CD4-positive, CD25-positive, alpha-beta regulatory T cell (primary cell): ENCODE data around the gene CCNA1. TPM values are rescaled to one million over a fixed set of nuclear protein-coding genes. Genes with fewer than 3 reads are reported as not detected.

Experiments
- ATAC-seq, 2 donors: fragments of 150-1000 bp; cut with Tn5 transposase; one replicate each; pipeline ENCODE4 v1.10.0; 2021; ENCODE audit warnings: low read depth in 2 of 2, moderate number of reproducible peaks in 2 of 2, moderate library complexity in 1 of 2
- DNase-seq, 3 donors: peaks; one replicate each; pipeline versions ENCODE4 v3.0.0 to v3.0.0-alpha.2; 2012 to 2022; ENCODE audit warnings: mixed read lengths in 1 of 3
- H3K27ac ChIP-seq: one replicate; pipeline ENCODE4 v1.7.0; 2013; ENCODE audit warnings: mild to moderate bottlenecking, low read length; ENCODE audit not compliant: insufficient read depth, poor library complexity, severe bottlenecking
- H3K27me3 ChIP-seq: one replicate; pipeline ENCODE4 v1.7.0; 2013; ENCODE audit warnings: low read length; ENCODE audit not compliant: control insufficient read depth, insufficient read depth
- H3K36me3 ChIP-seq: one replicate; pipeline ENCODE4 v1.7.0; 2013; ENCODE audit warnings: mild to moderate bottlenecking, low read length, moderate library complexity; ENCODE audit not compliant: control insufficient read depth, insufficient read depth
- H3K4me1 ChIP-seq: 2 replicates; pipeline ENCODE4 v1.7.0; 2013; ENCODE audit warnings: mild to moderate bottlenecking, low read length; ENCODE audit not compliant: insufficient read depth, control insufficient read depth, poor library complexity, severe bottlenecking
- H3K4me3 ChIP-seq: one replicate; pipeline ENCODE4 v1.7.0; 2013; ENCODE audit warnings: low read depth, mild to moderate bottlenecking, low read length, moderate library complexity
- H3K9me3 ChIP-seq, 2 experiments: 1 replicate in 1 of 2; 2 replicates in 1 of 2; pipeline ENCODE4 v1.7.0; 2013; ENCODE audit warnings: low read length in 2 of 2, mild to moderate bottlenecking in 1 of 2, moderate library complexity in 1 of 2; ENCODE audit not compliant: control insufficient read depth in 2 of 2
- H3K27ac Mint-ChIP-seq, 3 donors: one replicate each; pipeline ENCODE4 v1.8.0; 2020 to 2022; ENCODE audit warnings: mild to moderate bottlenecking in 3 of 3, mixed read lengths in 3 of 3, moderate library complexity in 2 of 3
- H3K27me3 Mint-ChIP-seq: one replicate; pipeline ENCODE4 v1.8.0; 2022; ENCODE audit warnings: mild to moderate bottlenecking, mixed read lengths
- H3K36me3 Mint-ChIP-seq: one replicate; pipeline ENCODE4 v1.8.0; 2020; ENCODE audit warnings: mixed read lengths
- H3K4me1 Mint-ChIP-seq, 4 donors: one replicate each; pipeline ENCODE4 v1.8.0; 2020 to 2022; ENCODE audit warnings: mixed read lengths in 4 of 4, mild to moderate bottlenecking in 1 of 4
- H3K4me3 Mint-ChIP-seq, 4 donors: one replicate each; pipeline ENCODE4 v1.8.0; 2020 to 2022; ENCODE audit warnings: mild to moderate bottlenecking in 4 of 4, mixed read lengths in 4 of 4, moderate library complexity in 3 of 4
- H3K9me3 Mint-ChIP-seq, 7 donors: one replicate each; pipeline ENCODE4 v1.8.0; 2020 to 2022; ENCODE audit warnings: mixed read lengths in 7 of 7, mild to moderate bottlenecking in 3 of 7, moderate library complexity in 2 of 7
- polyA plus RNA-seq, 4 donors: library from polyadenylated mRNA; unstranded; fragments of 300-500 nt; fragmentation: Illumina TruSeq; gene quantifications; one replicate each; pipeline ENCODE4 v1.2.3, GENCODE V29; 2021
- total RNA-seq: library from RNA; stranded (reverse); gene quantifications from one replicate; pipeline ENCODE4 v1.2.3, GENCODE V29; 2022

CCNA1 gene
- total and polyA plus RNA-seq, 5 donors from 2014 or later = 0.14 TPM; not detected in 4

DNA sequence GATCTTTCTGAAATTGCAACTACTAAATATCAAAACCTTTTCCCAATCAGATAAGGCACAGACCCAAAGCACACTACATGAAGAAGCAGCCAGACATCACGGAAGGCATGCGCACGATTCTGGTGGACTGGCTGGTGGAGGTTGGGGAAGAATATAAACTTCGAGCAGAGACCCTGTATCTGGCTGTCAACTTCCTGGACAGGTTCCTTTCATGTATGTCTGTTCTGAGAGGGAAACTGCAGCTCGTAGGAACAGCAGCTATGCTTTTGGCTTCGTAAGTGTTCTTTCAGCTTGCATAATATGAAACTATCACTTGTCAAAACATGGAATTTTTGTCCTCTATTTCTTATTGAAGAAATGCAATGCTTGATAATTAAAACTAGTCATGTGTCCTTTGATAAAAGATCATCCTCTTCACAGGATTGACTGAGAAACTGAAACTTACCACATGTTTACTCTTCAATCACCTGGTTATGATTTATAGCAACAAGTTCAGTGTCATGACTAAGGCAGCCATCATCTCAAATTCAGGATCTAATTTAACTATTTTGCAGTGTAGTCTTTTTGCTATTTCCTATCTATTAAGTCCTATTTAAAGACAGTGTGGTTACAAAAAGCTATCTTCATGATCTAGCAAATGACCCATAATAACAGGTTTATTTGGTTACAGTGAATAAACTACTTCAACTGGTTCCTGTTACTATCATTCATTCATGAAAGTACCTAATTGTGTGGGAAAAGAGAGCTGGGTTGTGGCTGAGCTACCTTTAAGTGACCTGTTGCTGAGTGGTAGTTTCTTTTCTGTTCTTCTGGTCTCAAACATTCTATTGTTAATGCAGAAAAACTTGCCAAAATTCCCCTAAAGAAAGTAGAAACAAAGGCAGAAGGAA, 6.5 kb downstream of the CCNA1 start:
- H3K36me3 ChIP-seq = no peaks in the 10 kb centered on the region
- Mint-ChIP-seq H3K4me3 (no peak overlapping the region), H3K4me1 (peaks cover 0 to 8% (median 1%) of the 10 kb centered on the region in 4 donors), H3K27me3 (peaks cover 30% of the 10 kb centered on the region), H3K36me3 (no peaks in the 10 kb centered on the region), H3K9me3 (peaks cover 0 to 2% (median 0%) of the 10 kb centered on the region in 7 donors), H3K27ac (peak overlapping the region in 1 of 3 donors; percentile 31)
- no peak overlapping the region for H3K4me3 ChIP-seq
- no peaks in the 10 kb centered on the region for H3K9me3 ChIP-seq
- no peaks in the 10 kb centered on the region for H3K4me1 ChIP-seq
- no peak for DNase-seq
- H3K27me3 ChIP-seq = peaks cover 7% of the 10 kb centered on the region
- no peak overlapping the region for H3K27ac ChIP-seq
- no peak for ATAC-seq

DNA sequence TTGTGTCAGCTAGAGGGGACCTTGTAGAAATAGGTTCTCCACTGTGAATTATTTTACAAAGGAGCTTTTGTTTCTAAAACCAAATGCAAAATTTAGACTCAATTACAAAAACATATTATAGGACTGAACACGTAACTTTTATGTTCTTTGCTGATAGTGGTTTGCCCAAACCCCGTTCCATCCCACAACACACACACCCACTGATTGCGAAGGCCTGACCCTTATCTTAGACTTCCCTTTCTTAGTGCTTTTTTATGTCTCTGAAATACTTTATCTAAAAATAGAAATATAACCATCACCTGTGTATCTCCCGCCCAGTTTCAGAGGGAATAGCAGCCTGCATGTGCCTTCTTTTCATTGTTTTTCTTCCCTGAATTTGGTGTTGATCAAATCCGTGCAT, 13.0 kb downstream of the CCNA1 start:
- H3K36me3 ChIP-seq = no peaks in the 10 kb centered on the region
- no peak overlapping the region for H3K4me3 ChIP-seq
- no peaks in the 10 kb centered on the region for H3K9me3 Mint-ChIP-seq
- H3K4me3 Mint-ChIP-seq = no peak overlapping the region
- ATAC-seq (no peak), DNase-seq (no peak)
- no peaks in the 10 kb centered on the region for H3K4me1 ChIP-seq
- peaks cover 10% of the 10 kb centered on the region for H3K27me3 Mint-ChIP-seq
- no peaks in the 10 kb centered on the region for H3K4me1 Mint-ChIP-seq
- H3K36me3 Mint-ChIP-seq = no peaks in the 10 kb centered on the region
- H3K27me3 ChIP-seq = no peaks in the 10 kb centered on the region
- no peak overlapping the region for H3K27ac Mint-ChIP-seq
- H3K9me3 ChIP-seq = no peaks in the 10 kb centered on the region
- H3K27ac ChIP-seq = no peak overlapping the region

- no peak overlapping the region for H3K27ac Mint-ChIP-seq
- Histone ChIP-seq H3K9me3 (no peaks in the 10 kb centered on the region), H3K27me3 (no peaks in the 10 kb centered on the region), H3K36me3 (no peaks in the 10 kb centered on the region), H3K4me3 (no peak overlapping the region), H3K27ac (no peak overlapping the region), H3K4me1 (no peaks in the 10 kb centered on the region)
- no peaks in the 10 kb centered on the region for H3K4me1 Mint-ChIP-seq
- no peak overlapping the region for H3K4me3 Mint-ChIP-seq
- no peak for ATAC-seq
- peaks cover 5% of the 10 kb centered on the region for H3K27me3 Mint-ChIP-seq
- H3K9me3 Mint-ChIP-seq = no peaks in the 10 kb centered on the region
- no peaks in the 10 kb centered on the region for H3K36me3 Mint-ChIP-seq
- no peak for DNase-seq
Observed at GRCh38 chr13:36445891-36446351, 13.6 kb downstream of the CCNA1 start.

DNA sequence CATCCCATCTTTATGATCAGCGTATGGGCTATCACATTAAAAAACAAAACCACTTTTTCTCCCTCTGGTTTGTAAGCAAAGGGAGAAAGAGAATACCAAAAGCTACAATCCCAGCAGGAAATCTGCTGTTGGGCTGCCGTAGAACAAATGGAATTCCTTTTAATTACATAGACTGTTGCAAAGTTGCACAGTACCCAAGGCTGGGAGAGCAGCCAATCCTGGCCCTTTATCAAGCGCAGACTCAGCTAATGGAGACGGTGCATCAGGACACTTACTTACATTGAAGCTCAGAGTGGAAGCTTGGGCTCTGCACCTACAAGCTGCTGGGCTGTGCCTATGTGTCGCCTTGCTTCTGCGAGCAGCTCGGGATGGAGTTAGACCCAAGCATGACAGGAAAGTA, 15.2 kb downstream of the CCNA1 start:
- H3K36me3 ChIP-seq = no peaks in the 10 kb centered on the region
- DNase-seq (no peak), ATAC-seq (no peak)
- no peak overlapping the region for H3K27ac ChIP-seq
- Mint-ChIP-seq H3K4me3 (no peak overlapping the region), H3K27me3 (peaks cover 4% of the 10 kb centered on the region), H3K4me1 (no peaks in the 10 kb centered on the region), H3K36me3 (no peaks in the 10 kb centered on the region), H3K27ac (no peak overlapping the region), H3K9me3 (no peaks in the 10 kb centered on the region)
- H3K9me3 ChIP-seq = no peaks in the 10 kb centered on the region
- no peaks in the 10 kb centered on the region for H3K4me1 ChIP-seq
- H3K4me3 ChIP-seq = no peak overlapping the region
- no peaks in the 10 kb centered on the region for H3K27me3 ChIP-seq

DNA sequence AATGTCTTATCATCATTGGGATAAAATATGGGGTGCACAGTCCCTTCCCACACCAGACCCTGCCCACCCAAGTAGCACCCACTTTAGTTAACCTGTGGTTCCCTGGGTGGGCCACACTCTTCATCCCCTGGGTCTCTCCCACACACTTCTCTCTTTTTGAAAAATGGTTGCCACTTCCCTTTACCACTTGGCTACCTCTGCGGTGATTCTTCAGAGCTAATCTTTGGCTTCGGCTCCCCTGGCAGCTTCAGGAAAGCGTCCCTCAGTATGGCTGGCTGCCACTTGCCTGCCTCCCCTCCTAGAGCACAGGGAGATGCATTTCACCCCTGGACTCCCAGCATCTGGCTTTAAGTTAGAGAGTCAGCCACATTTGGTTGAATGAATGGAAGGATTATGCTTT, 18.2 kb downstream of the CCNA1 start:
- H3K4me3 ChIP-seq = no peak overlapping the region
- H3K4me1 Mint-ChIP-seq = no peaks in the 10 kb centered on the region
- DNase-seq (no peak), ATAC-seq (no peak)
- no peaks in the 10 kb centered on the region for H3K36me3 ChIP-seq
- no peaks in the 10 kb centered on the region for H3K4me1 ChIP-seq
- H3K27ac Mint-ChIP-seq = no peak overlapping the region
- no peaks in the 10 kb centered on the region for H3K36me3 Mint-ChIP-seq
- peaks cover 13% of the 10 kb centered on the region for H3K27me3 Mint-ChIP-seq
- H3K27ac ChIP-seq = no peak overlapping the region
- H3K4me3 Mint-ChIP-seq = no peak overlapping the region
- no peaks in the 10 kb centered on the region for H3K9me3 Mint-ChIP-seq
- H3K9me3 ChIP-seq = no peaks in the 10 kb centered on the region
- H3K27me3 ChIP-seq = no peaks in the 10 kb centered on the region

DNA sequence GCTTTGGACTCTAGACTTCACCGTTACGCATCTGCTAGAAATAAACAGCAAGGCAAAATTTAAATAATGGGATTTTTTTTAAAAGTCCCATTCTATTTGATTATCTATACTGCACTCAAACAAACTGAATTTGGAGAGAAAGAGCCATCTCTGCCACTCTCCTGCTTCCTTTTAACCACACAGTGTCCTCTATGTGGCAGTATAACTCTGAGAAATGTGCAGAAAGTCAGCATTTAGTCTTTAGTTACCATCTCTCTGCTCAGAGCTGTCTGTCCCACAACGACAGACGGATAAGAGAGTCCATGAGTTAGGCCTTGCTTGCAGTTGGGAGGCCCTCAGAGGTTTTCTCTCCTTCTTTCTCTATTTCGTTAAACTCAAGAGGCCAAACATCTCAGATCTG, 21.2 kb downstream of the CCNA1 start:
- H3K27me3 ChIP-seq = no peaks in the 10 kb centered on the region
- Mint-ChIP-seq H3K4me3 (no peak overlapping the region), H3K9me3 (no peaks in the 10 kb centered on the region), H3K27ac (no peak overlapping the region), H3K36me3 (no peaks in the 10 kb centered on the region), H3K4me1 (no peaks in the 10 kb centered on the region), H3K27me3 (peaks cover 14% of the 10 kb centered on the region)
- ATAC-seq = no peak
- H3K4me3 ChIP-seq = no peak overlapping the region
- no peaks in the 10 kb centered on the region for H3K9me3 ChIP-seq
- no peaks in the 10 kb centered on the region for H3K36me3 ChIP-seq
- no peak overlapping the region for H3K27ac ChIP-seq
- DNase-seq = no peak
- no peaks in the 10 kb centered on the region for H3K4me1 ChIP-seq

DNA sequence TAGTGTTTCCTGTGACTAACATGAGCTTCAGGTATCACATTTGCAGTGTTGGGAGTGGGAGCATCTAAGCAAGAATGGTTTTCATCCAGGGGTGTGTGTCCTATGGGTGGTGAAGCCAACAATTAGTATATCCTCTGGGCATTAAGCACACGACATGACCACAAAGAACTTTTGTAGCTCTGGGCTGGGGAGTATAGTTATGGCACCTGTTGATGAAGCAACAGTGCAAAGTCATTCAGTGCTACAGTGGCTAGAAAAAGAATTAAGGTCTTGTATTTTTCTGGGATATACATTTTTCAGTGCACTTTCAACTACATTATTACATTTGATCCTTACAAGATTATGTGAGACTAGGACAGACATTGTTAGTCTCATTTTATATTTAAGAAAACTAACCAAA, 21.8 kb downstream of the CCNA1 start:
- Mint-ChIP-seq H3K27me3 (peaks cover 14% of the 10 kb centered on the region), H3K9me3 (no peaks in the 10 kb centered on the region), H3K36me3 (no peaks in the 10 kb centered on the region), H3K4me1 (no peaks in the 10 kb centered on the region), H3K4me3 (no peak overlapping the region), H3K27ac (no peak overlapping the region)
- Histone ChIP-seq H3K36me3 (no peaks in the 10 kb centered on the region), H3K9me3 (no peaks in the 10 kb centered on the region), H3K27me3 (no peaks in the 10 kb centered on the region), H3K4me3 (no peak overlapping the region), H3K4me1 (no peaks in the 10 kb centered on the region), H3K27ac (no peak overlapping the region)
- ATAC-seq (no peak), DNase-seq (no peak)

- H3K27me3 Mint-ChIP-seq = peaks cover 14% of the 10 kb centered on the region
- Histone ChIP-seq H3K4me3 (no peak overlapping the region), H3K27me3 (no peaks in the 10 kb centered on the region)
Observed at GRCh38 chr13:36454987-36455386, 22.7 kb downstream of the CCNA1 start.

More at GRCh38 chr13:36454987-36455386, 22.7 kb downstream of the CCNA1 start:
- Histone ChIP-seq H3K4me1 (no peaks in the 10 kb centered on the region), H3K9me3 (no peaks in the 10 kb centered on the region), H3K27ac (no peak overlapping the region), H3K36me3 (no peaks in the 10 kb centered on the region)
- Mint-ChIP-seq H3K27ac (no peak overlapping the region), H3K36me3 (no peaks in the 10 kb centered on the region), H3K9me3 (no peaks in the 10 kb centered on the region), H3K4me3 (no peak overlapping the region), H3K4me1 (no peaks in the 10 kb centered on the region)
- ATAC-seq = no peak
- DNase-seq = no peak
